GM06990 (cell line): ENCODE measurements around the gene NOSIP.

ENCODE experiments used
- DNase-seq: peaks from one replicate; pipeline ENCODE4 v3.0.0-alpha.2; 2011; ENCODE audit not compliant: insufficient read length; ENCODE audit errors: extremely low read depth
- H3K27me3 ChIP-seq: replicated peaks from 2 replicates; pipeline ENCODE4 v1.6.0; 2011; ENCODE audit warnings: low read length; ENCODE audit not compliant: control insufficient read depth, insufficient read depth
- H3K36me3 ChIP-seq: 2 replicates; pipeline ENCODE4 v1.5.1; 2011; ENCODE audit warnings: low read length; ENCODE audit not compliant: control insufficient read depth, insufficient read depth
- H3K4me3 ChIP-seq: replicated peaks from 2 replicates; pipeline ENCODE4 v1.5.1; 2011; ENCODE audit warnings: low read depth, mild to moderate bottlenecking, control low read depth, low read length
- TF ChIP-seq, protein P1 (sequence below): IDR thresholded peaks from 2 replicates; pipeline ENCODE4 v1.5.1; 2011; ENCODE audit warnings: low read length, control low read depth, mild to moderate bottlenecking, inconsistent platforms; ENCODE audit not compliant: insufficient read depth, poor library complexity, severe bottlenecking

Gene NOSIP

DNA sequence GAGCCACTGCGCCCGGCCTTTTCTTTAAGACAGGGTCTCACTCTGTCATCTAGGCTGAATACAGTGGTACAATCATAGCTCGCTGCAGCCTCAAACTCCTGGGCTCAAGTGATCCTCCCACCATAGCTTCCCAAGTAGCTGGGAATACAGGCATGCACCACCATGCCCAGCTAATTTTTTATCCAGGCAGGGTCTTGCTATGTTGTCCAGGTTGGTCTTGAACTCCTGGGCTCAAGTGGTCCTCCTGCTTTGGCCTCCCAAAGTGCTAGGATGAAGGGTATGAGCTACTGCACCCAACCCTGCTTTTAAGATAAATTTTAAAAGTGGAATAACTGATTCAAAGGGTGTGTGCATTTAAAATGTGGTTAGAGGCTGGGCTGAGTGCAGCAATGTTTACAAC lies 14.1 kb downstream of the NOSIP start:
- H3K27me3 ChIP-seq, result no peaks in the 10 kb centered on the region
- TF ChIP-seq, protein P1, sequence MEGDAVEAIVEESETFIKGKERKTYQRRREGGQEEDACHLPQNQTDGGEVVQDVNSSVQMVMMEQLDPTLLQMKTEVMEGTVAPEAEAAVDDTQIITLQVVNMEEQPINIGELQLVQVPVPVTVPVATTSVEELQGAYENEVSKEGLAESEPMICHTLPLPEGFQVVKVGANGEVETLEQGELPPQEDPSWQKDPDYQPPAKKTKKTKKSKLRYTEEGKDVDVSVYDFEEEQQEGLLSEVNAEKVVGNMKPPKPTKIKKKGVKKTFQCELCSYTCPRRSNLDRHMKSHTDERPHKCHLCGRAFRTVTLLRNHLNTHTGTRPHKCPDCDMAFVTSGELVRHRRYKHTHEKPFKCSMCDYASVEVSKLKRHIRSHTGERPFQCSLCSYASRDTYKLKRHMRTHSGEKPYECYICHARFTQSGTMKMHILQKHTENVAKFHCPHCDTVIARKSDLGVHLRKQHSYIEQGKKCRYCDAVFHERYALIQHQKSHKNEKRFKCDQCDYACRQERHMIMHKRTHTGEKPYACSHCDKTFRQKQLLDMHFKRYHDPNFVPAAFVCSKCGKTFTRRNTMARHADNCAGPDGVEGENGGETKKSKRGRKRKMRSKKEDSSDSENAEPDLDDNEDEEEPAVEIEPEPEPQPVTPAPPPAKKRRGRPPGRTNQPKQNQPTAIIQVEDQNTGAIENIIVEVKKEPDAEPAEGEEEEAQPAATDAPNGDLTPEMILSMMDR, result no peak
- no peak for DNase-seq
- no peak overlapping the region for H3K4me3 ChIP-seq
- H3K36me3 ChIP-seq, result no peaks in the 10 kb centered on the region

DNA sequence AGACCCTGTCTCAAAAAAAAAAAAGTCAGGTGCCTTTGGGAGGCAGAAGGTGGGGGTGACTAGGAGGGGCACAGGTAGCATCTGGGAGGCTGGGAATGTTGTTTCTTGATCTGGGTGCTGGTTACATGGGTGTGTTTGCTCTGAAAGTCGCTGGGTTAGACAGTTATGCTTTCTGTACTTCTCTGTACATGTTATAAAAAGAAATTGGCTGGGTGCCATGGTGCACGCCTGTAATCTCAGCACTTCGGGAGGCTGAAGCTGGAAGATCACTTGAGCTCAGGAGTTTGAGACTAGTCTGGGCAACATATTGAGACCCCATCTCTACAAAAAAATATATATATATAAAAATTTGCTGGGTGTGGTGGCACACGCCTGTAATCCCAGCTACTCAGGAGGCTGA lies 15.1 kb downstream of the NOSIP start:
- TF ChIP-seq, protein P1, result no peak
- Histone ChIP-seq H3K36me3 (no peaks in the 10 kb centered on the region; the same call in 1 of the 2 replicates), H3K27me3 (no peaks in the 10 kb centered on the region), H3K4me3 (no peak overlapping the region)
- no peak for DNase-seq

DNA sequence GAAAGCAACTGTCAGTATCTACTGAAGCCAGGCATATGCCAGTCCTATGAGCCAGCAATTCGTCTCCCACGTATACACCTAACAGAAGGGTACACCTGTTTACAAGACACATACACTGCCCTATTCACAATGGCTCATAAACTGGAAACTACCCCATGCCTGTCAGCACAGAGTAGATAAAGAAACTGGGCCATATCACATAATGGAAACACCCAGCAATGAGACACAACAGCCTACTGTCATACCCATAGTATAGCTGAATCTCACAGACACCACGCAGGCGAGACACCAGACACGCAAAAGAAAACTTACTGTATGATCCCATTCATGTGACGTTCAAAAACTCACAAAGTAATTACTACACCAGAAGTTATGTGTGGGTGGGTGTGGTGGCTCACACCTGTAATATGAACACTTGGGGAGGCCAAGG lies 15.7 kb downstream of the NOSIP start:
- Histone ChIP-seq H3K4me3 (no peak overlapping the region), H3K36me3 (peaks cover 5% of the 10 kb centered on the region), H3K27me3 (no peaks in the 10 kb centered on the region)
- TF ChIP-seq, protein P1, result no peak
- no peak for DNase-seq

DNA sequence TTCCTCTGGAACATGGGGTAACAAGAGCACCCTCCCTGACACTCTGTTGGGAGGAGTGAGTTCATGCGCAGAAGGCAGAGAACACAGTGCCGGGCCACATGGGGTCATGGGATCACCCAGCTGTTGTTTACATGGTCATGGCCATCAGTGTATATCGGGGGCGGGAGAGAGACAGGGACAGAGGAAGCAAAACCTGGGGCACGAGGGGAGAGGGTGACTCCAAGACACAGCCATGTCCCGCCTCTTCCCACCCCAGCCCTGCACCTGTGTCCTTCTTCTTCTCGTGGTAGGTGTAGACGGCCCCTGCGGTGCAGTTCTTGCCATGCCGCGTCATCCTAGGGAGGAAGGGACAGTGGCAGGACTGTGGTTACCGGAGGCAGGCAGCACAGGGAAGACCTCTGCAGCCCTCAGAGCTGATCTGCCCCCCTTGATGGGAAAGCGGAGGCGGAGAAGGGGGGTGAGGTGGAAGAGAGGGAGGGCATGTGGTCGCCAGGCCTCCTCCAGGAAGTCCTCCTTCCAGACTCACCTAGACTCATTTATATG lies 19.9 kb downstream of the NOSIP start:
- H3K27me3 ChIP-seq, result no peaks in the 10 kb centered on the region
- TF ChIP-seq, protein P1, result no peak
- no peak for DNase-seq
- peaks cover 25% of the 10 kb centered on the region for H3K36me3 ChIP-seq
- no peak overlapping the region for H3K4me3 ChIP-seq

DNA sequence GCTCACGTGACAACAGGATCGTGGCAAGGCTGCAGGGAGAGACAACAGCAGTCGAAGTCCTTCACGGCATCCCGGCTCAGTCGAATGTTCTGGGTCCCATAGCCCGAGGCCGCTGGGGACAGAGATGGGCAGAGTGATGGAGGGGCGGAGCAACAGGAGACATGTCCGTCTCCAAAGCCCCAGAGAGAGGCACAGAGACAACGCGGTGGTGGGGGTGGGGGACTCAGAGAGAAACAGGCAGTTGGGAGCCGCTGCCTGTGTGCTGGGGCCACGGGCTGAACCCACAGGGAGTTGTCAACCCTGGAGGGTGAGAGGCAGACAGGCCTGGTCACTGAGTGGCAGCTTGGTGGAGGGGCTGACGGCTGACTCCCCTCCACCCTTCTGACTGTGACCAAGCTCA lies 20.4 kb downstream of the NOSIP start:
- H3K27me3 ChIP-seq, result no peaks in the 10 kb centered on the region
- H3K4me3 ChIP-seq, result no peak overlapping the region
- no peak for DNase-seq
- peaks cover 26% of the 10 kb centered on the region for H3K36me3 ChIP-seq
- TF ChIP-seq, protein P1, result no peak

DNA sequence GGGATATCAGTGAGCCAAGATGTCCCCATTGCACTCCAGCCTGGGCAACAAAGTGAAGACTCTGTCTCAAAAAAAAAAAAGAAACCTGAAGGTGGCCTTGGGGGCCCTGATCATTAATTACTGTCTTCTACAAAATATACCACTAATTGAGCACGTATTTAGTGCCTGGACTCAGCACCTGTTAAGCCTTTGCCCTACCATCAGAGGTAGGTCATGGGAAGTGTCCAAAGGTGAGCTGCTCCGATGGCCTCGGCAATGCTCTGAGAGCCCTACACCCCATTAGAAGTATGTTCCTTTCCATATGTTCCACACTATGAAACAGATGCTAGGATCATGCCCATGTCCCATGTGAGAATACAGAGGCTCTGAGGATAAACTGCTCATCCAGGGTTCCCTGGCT lies 20.9 kb downstream of the NOSIP start:
- peaks cover 28% of the 10 kb centered on the region for H3K36me3 ChIP-seq
- DNase-seq, result no peak
- no peaks in the 10 kb centered on the region for H3K27me3 ChIP-seq
- TF ChIP-seq, protein P1, result no peak
- no peak overlapping the region for H3K4me3 ChIP-seq
